ENCODE results near the gene TYW1B.
"Not testable (repeated sequence)": the region's sequence is repeated elsewhere in the genome, so short reads cannot be mapped to it uniquely, and the experiment has no call there.

Gene TYW1B

GRCh38 chr7:72601683-72602082 lies 226.3 kb downstream of the TYW1B start:
- DNase-seq (ENCODE audit: low read depth); H3K4me3 ChIP-seq (ENCODE audit: low read depth, low read length): not testable (repeated sequence)

GRCh38 chr7:72590023-72590422 lies 238.0 kb downstream of the TYW1B start:
- not testable (repeated sequence) for DNase-seq (ENCODE audit: low read depth); H3K4me3 ChIP-seq (ENCODE audit: low read depth, low read length)

- not testable (repeated sequence) for DNase-seq (ENCODE audit: low read depth); H3K4me3 ChIP-seq (ENCODE audit: low read depth, low read length)
These were observed 240.7 kb downstream of the TYW1B start for GRCh38 chr7:72587267-72587666.

- not testable (repeated sequence) for H3K4me3 ChIP-seq (ENCODE audit: low read depth, low read length); DNase-seq (ENCODE audit: low read depth)
These were observed 243.4 kb downstream of the TYW1B start for GRCh38 chr7:72584576-72584975.

GRCh38 chr7:72583620-72584361 lies 244.2 kb downstream of the TYW1B start:
- not testable (repeated sequence) for H3K4me3 ChIP-seq (ENCODE audit: low read depth, low read length); DNase-seq (ENCODE audit: low read depth)

- not testable (repeated sequence) for H3K4me3 ChIP-seq (ENCODE audit: low read depth, low read length)
- DNase-seq (ENCODE audit: low read depth): peak; percentile 31
These were observed 247.7 kb downstream of the TYW1B start for GRCh38 chr7:72580142-72580770.

- DNase-seq (ENCODE audit: low read depth): no peak
- H3K4me3 ChIP-seq (ENCODE audit: low read depth, low read length): no peak overlapping the region
These were observed 250.9 kb downstream of the TYW1B start for GRCh38 chr7:72577107-72577506.

- not testable (repeated sequence) for DNase-seq (ENCODE audit: low read depth); H3K4me3 ChIP-seq (ENCODE audit: low read depth, low read length)
These were observed 266.0 kb downstream of the TYW1B start for GRCh38 chr7:72561988-72562387.

GRCh38 chr7:72559546-72559945 lies 268.5 kb downstream of the TYW1B start:
- H3K4me3 ChIP-seq (ENCODE audit: low read depth, low read length); DNase-seq (ENCODE audit: low read depth): not testable (repeated sequence)

GRCh38 chr7:72556733-72557132 lies 271.3 kb downstream of the TYW1B start:
- H3K4me3 ChIP-seq (ENCODE audit: low read depth, low read length); DNase-seq (ENCODE audit: low read depth): not testable (repeated sequence)

GRCh38 chr7:72555238-72555637 lies 272.8 kb downstream of the TYW1B start:
- DNase-seq (ENCODE audit: low read depth); H3K4me3 ChIP-seq (ENCODE audit: low read depth, low read length): not testable (repeated sequence)

GRCh38 chr7:72554401-72554800 lies 273.6 kb downstream of the TYW1B start:
- not testable (repeated sequence) for H3K4me3 ChIP-seq (ENCODE audit: low read depth, low read length); DNase-seq (ENCODE audit: low read depth)

- not testable (repeated sequence) for DNase-seq (ENCODE audit: low read depth); H3K4me3 ChIP-seq (ENCODE audit: low read depth, low read length)
These were observed 277.5 kb downstream of the TYW1B start for GRCh38 chr7:72550454-72550853.

- not testable (repeated sequence) for DNase-seq (ENCODE audit: low read depth); H3K4me3 ChIP-seq (ENCODE audit: low read depth, low read length)
These were observed 281.3 kb downstream of the TYW1B start for GRCh38 chr7:72546586-72547237.

- not testable (repeated sequence) for DNase-seq (ENCODE audit: low read depth); H3K4me3 ChIP-seq (ENCODE audit: low read depth, low read length)
These were observed 283.5 kb downstream of the TYW1B start for GRCh38 chr7:72544531-72544930.

GRCh38 chr7:72540923-72541322 lies 287.1 kb downstream of the TYW1B start:
- DNase-seq (ENCODE audit: low read depth): no peak

GRCh38 chr7:72540106-72540611 lies 287.8 kb downstream of the TYW1B start:
- H3K4me3 ChIP-seq (ENCODE audit: low read depth, low read length): no peak overlapping the region
- no peak for DNase-seq (ENCODE audit: low read depth)

More at GRCh38 chr7:72540923-72541322, 287.1 kb downstream of the TYW1B start:
- no peak overlapping the region for H3K4me3 ChIP-seq (ENCODE audit: low read depth, low read length)

GRCh38 chr7:72539702-72540101 lies 288.3 kb downstream of the TYW1B start:
- no peak overlapping the region for H3K4me3 ChIP-seq (ENCODE audit: low read depth, low read length)
- DNase-seq (ENCODE audit: low read depth): no peak

- H3K4me3 ChIP-seq (ENCODE audit: low read depth, low read length): no peak overlapping the region
- no peak for DNase-seq (ENCODE audit: low read depth)
These were observed 289.1 kb downstream of the TYW1B start for GRCh38 chr7:72538856-72539255.

- H3K4me3 ChIP-seq (ENCODE audit: low read depth, low read length): no peak overlapping the region
- DNase-seq (ENCODE audit: low read depth): peak; percentile 15
These were observed 289.9 kb downstream of the TYW1B start for GRCh38 chr7:72538147-72538546.

All from skeletal muscle cell (primary cell).